Measurements from ENCODE around the gene DES. TPM values are rescaled to one million over a fixed set of nuclear protein-coding genes. Genes with fewer than 3 reads are reported as not detected.

The DES gene
- total and polyA plus RNA-seq, 2 of the 4 experiments (the other 2 are of a cell fraction) = 4.3 to 4.9 TPM

DNA sequence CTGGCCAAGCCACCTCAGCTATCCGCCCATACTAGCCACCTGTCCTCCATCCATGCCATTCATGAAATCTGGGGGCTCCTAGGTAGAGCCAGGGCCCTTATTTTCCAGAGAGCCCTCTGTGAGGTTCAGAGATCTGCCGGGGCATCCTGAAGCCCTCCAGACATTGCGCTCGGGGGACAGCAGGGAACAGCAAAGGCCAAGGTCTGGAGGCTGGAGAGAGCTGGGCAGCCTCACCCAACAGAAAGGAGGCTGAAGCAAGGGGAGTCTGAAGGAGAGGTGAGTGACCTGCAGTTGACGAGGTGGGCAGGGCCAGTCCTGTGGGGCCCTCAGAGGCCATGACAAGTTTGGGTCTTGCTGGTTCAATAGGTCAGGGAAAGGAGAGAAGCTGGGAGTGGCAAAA, 8.6 kb upstream of the DES start:
- BruUV-seq (replicated peaks) = no TSS peak
- Histone ChIP-seq H4K5ac (ENCODE audit: low read depth, low read length) (no peak overlapping the region), H3K4me3 (ENCODE audit: insufficient read depth, low read depth, low read length) (no peak overlapping the region), H2AK9ac (replicated peaks; ENCODE audit: low read depth, low read length, poor library complexity) (peak overlapping the region; percentile 15), H2BK120ac (ENCODE audit: low read depth, low read length) (peak overlapping the region; percentile 98; the same call in 1 of the 2 replicates), H2BK5ac (ENCODE audit: low read depth, low read length, poor library complexity, severe bottlenecking) (no peak overlapping the region), H3K4ac (ENCODE audit: low read depth, low read length) (peak overlapping the region; percentile 56), H2AFZ (replicated peaks; ENCODE audit: low read length, poor library complexity) (peak overlapping the region; percentile 32), H3K18ac (ENCODE audit: low read depth, low read length) (no peak overlapping the region), H3K14ac (replicated peaks; ENCODE audit: low read depth, low read length) (peak overlapping the region; percentile 83; the same call in 1 of the 2 replicates), H3K23ac (ENCODE audit: low read depth, low read length) (no peak overlapping the region), H3K9me3 (ENCODE audit: control insufficient read depth, insufficient read depth, low read length) (no peaks in the 10 kb centered on the region; the same call in 1 of the 2 replicates), H3K4me2 (ENCODE audit: low read depth, low read length) (no peak overlapping the region), H3K9ac (ENCODE audit: low read depth, low read length) (no peak overlapping the region), H3K27ac (ENCODE audit: insufficient read depth, low read length) (no peak overlapping the region), H3K36me3 (ENCODE audit: control insufficient read depth, insufficient read depth, low read length) (no peaks in the 10 kb centered on the region), H2BK20ac (ENCODE audit: low read depth, low read length) (peak overlapping the region; percentile 90), H3K79me1 (ENCODE audit: low read depth in 1 of 2, low read length in 2 of 2) (no peaks in the 10 kb centered on the region), H3K4me1 (ENCODE audit: control insufficient read depth, insufficient read depth, low read length) (peaks cover 21% of the 10 kb centered on the region), H3K56ac (ENCODE audit: extremely low read depth, insufficient read depth, low read length) (no peak overlapping the region), H3K9me1 (ENCODE audit: insufficient read depth, low read length) (peaks cover 24% of the 10 kb centered on the region), H4K8ac (ENCODE audit: low read depth in 2 of 2, low read length in 2 of 2) (no peak overlapping the region), H4K91ac (ENCODE audit: insufficient read depth, low read depth, low read length) (peak overlapping the region; percentile 82; the same call in 1 of the 2 replicates), H3K27me3 (ENCODE audit: control insufficient read depth, insufficient read depth, low read length) (peaks cover 3% of the 10 kb centered on the region; the same call in 1 of the 2 replicates), H2BK15ac (ENCODE audit: low read depth, low read length) (peak overlapping the region; percentile 83; the same call in 1 of the 3 replicates), H4K20me1 (ENCODE audit: insufficient read depth, low read length) (no peaks in the 10 kb centered on the region), H2AK5ac (ENCODE audit: low read depth, low read length) (peak overlapping the region; percentile 96)
- CTCF ChIA-PET = no interaction called here
- dilution Hi-C loops (cut with HindIII; ENCODE audit: low sequenced_read_pairs, unreplicated experiment) (no loop called here), intact Hi-C loops (cut with micrococcal nuclease) (no loop called here), in situ Hi-C loops (cut with MboI; ENCODE audit: low sequenced_read_pairs) (loop anchor here (5.0 kb wide), 1 partner anchor 53 kb away; no protein-coding TSS in a partner anchor)
- no CpG with 5 or more reads among the region's 5 CpGs for WGBS, 2 experiments (ENCODE audit: extremely low coverage in 2 of 2, insufficient read length in 1 of 2)
- DNase-seq = no peak
- POLR2A ChIA-PET (ENCODE audit: unreplicated experiment) = no interaction called here
- TF ChIP-seq MAZ (IDR thresholded peaks at IDR 0.05; ENCODE audit: borderline replicate concordance, low read depth, low read length) (no peak), RFX5 (IDR thresholded peaks at IDR 0.05; ENCODE audit: low read depth, low read length) (no peak), NFE2L2 (IDR thresholded peaks at IDR 0.05; ENCODE audit: low read depth, low read length) (no peak), RCOR1 (IDR thresholded peaks at IDR 0.05; ENCODE audit: insufficient replicate concordance, low read length) (no peak), CTCF (conservative IDR thresholded peaks at IDR 0.05; ENCODE audit: low read depth, low read length) (no peak), MAFK (IDR thresholded peaks at IDR 0.05; ENCODE audit: low read depth, low read length) (no peak), RAD21 (IDR thresholded peaks at IDR 0.05; ENCODE audit: low read length) (no peak)
- ATAC-seq (ENCODE audit: low read depth) = no peak
